GM21723 (cell line): Measurements from ENCODE around the gene RARA.
A peak's percentile ranks its signal among the peaks of the same experiment; 100 is the strongest.

Experiments
- ATAC-seq: cut with Tn5 transposase; IDR thresholded peaks from one replicate; pipeline ENCODE4 v1.9.1; 2021; ENCODE audit warnings: mild to moderate bottlenecking, moderate library complexity; ENCODE audit not compliant: unreplicated experiment

The RARA gene

GRCh38 chr17:40327244-40327729, 18.3 kb downstream of the RARA start:
- ATAC-seq, result no peak

GRCh38 chr17:40327735-40328385, 18.9 kb downstream of the RARA start:
- no peak for ATAC-seq

- no peak for ATAC-seq
Measured at GRCh38 chr17:40328386-40328766, 19.4 kb downstream of the RARA start.

- no peak for ATAC-seq
Measured at GRCh38 chr17:40329839-40330794, 21.1 kb downstream of the RARA start.

- no peak for ATAC-seq
Measured at GRCh38 chr17:40330850-40331470, 22.0 kb downstream of the RARA start.

- no peak for ATAC-seq
Measured at GRCh38 chr17:40331743-40332641, 23.0 kb downstream of the RARA start.

GRCh38 chr17:40333781-40334448, 24.9 kb downstream of the RARA start:
- ATAC-seq, result no peak

GRCh38 chr17:40335620-40336019, 26.6 kb downstream of the RARA start:
- no peak for ATAC-seq

GRCh38 chr17:40337351-40337750, 28.4 kb downstream of the RARA start:
- ATAC-seq, result no peak

GRCh38 chr17:40338058-40338457, 29.1 kb downstream of the RARA start:
- ATAC-seq, result no peak

- no peak for ATAC-seq
Measured at GRCh38 chr17:40338941-40339649, 30.1 kb downstream of the RARA start.

- ATAC-seq, result no peak
Measured at GRCh38 chr17:40340327-40340726, 31.3 kb downstream of the RARA start.

- ATAC-seq, result peak; percentile 65
Measured at GRCh38 chr17:40340880-40341807, 32.2 kb downstream of the RARA start.

GRCh38 chr17:40341808-40342503, 33.0 kb downstream of the RARA start:
- no peak for ATAC-seq

- no peak for ATAC-seq
Measured at GRCh38 chr17:40342504-40343218, 33.7 kb downstream of the RARA start.

GRCh38 chr17:40343219-40344119, 34.5 kb downstream of the RARA start:
- no peak for ATAC-seq
